ENCODE measurements around the gene SLC28A2.

Gene SLC28A2

GRCh38 chr15:45319472-45320214 lies 67.6 kb downstream of the SLC28A2 start:
- TF ChIP-seq CTCF (conservative IDR thresholded peaks at IDR 0.05) = no peak
- no peak overlapping the region for H3K27ac ChIP-seq

DNA sequence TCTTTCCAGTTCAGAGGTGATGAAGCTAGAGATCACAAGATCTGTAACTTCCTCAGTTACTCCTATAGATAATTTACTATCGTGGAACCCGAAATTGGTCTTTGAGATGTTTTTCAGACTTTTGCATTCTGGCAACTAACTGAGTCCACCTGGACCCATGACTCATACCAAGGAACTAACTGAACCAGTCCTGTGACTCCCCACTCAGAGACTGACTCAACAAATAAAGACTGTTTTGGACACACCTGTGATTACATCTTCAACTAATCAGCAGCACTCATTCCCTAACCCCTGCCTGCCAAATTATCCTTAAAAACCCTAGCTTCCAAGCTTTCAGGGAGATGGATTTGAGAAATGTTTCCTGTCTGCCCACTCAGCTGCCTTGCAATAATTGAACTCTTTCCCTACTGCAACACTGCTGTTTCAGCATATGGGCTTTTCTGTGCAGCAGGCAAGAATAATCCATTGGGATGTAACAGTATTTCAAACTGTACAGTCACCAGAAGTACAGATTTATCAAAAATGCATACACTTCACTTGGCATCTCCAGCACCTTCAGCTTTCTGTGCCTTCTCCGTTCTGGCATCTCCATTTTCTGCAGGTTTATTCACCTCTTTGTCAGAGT lies 68.7 kb downstream of the SLC28A2 start:
- no peak overlapping the region for H3K27ac ChIP-seq
- TF ChIP-seq CTCF (conservative IDR thresholded peaks at IDR 0.05) = no peak

DNA sequence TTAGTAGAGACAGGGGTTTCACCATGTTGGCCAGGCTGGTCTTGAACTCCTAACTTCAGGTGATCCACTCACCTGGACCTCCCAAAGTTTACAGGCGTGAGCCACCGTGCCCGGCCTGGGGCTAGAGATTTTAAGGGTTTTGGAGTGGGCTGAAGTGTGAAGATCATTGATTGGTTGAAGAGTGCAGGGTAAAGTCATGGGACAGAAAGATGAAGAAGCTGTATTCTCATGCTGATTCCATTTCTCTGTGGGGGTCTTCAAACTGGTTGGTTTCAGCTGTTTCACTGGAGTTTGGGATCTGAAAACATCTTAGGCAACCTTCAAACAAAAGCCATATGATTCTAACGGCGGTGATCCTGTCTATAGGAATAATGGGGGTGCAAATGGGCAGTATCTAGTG lies 74.2 kb downstream of the SLC28A2 start:
- TF ChIP-seq CTCF (conservative IDR thresholded peaks at IDR 0.05) = no peak
- H3K27ac ChIP-seq = no peak overlapping the region

DNA sequence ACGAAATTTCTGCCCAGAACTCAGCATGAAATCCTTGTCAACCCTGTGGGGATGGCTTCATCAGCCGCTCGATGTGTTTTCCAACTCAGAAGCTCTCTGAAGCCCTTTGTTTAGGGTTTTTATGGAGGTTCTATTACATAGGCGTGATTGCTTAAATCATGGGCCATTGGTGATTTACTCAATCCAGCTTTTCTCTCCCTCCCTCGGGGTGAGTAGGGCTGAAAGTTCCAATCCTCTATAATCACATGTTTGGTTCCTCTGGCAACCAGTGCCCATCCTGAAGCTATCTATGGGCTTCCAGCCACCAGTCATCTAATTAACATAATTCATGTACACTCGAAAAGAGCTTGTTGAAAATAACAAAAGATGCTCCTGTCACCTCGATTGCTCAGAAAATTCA lies 74.7 kb downstream of the SLC28A2 start:
- no peak for TF ChIP-seq CTCF (conservative IDR thresholded peaks at IDR 0.05)
- H3K27ac ChIP-seq = no peak overlapping the region
